ENCODE measurements around the gene REV3L.

The REV3L gene

GRCh38 chr6:111411978-111412566 lies 70.9 kb downstream of the REV3L start:
- no peak overlapping the region for H3K27ac ChIP-seq (ENCODE audit: insufficient read depth, low read depth, low read length, poor library complexity, severe bottlenecking)
- WGBS, 2 experiments = 89 to 92% methylated on average over 1 to 3 of the region's 4 CpGs
- H3K4me1 ChIP-seq (ENCODE audit: control insufficient read depth, insufficient read depth, low read length) = no peaks in the 10 kb centered on the region
- H3K4me3 ChIP-seq (ENCODE audit: insufficient read depth, low read depth, low read length) = no peak overlapping the region
- no peaks in the 10 kb centered on the region for H3K9me3 ChIP-seq (ENCODE audit: control insufficient read depth, low read length)
- H3K27me3 ChIP-seq (ENCODE audit: control insufficient read depth, insufficient read depth, low read length, poor library complexity, severe bottlenecking) = no peaks in the 10 kb centered on the region
- H3K36me3 ChIP-seq (ENCODE audit: control insufficient read depth, insufficient read depth, low read length) = no peaks in the 10 kb centered on the region

GRCh38 chr6:111411046-111411445 lies 72.0 kb downstream of the REV3L start:
- Histone ChIP-seq H3K27me3 (ENCODE audit: control insufficient read depth, insufficient read depth, low read length, poor library complexity, severe bottlenecking) (no peaks in the 10 kb centered on the region), H3K9me3 (ENCODE audit: control insufficient read depth, low read length) (no peaks in the 10 kb centered on the region), H3K4me3 (ENCODE audit: insufficient read depth, low read depth, low read length) (no peak overlapping the region), H3K4me1 (ENCODE audit: control insufficient read depth, insufficient read depth, low read length) (no peaks in the 10 kb centered on the region), H3K36me3 (ENCODE audit: control insufficient read depth, insufficient read depth, low read length) (no peaks in the 10 kb centered on the region), H3K27ac (ENCODE audit: insufficient read depth, low read depth, low read length, poor library complexity, severe bottlenecking) (no peak overlapping the region)
- 93 to 96% methylated on average over 4 of the region's 4 CpGs for WGBS, 2 experiments

GRCh38 chr6:111410371-111410770 lies 72.6 kb downstream of the REV3L start:
- WGBS, 2 experiments = 95 to 96% methylated on average over 3 of the region's 3 CpGs
- no peaks in the 10 kb centered on the region for H3K9me3 ChIP-seq (ENCODE audit: control insufficient read depth, low read length)
- no peak overlapping the region for H3K4me3 ChIP-seq (ENCODE audit: insufficient read depth, low read depth, low read length)
- H3K36me3 ChIP-seq (ENCODE audit: control insufficient read depth, insufficient read depth, low read length) = no peaks in the 10 kb centered on the region
- no peak overlapping the region for H3K27ac ChIP-seq (ENCODE audit: insufficient read depth, low read depth, low read length, poor library complexity, severe bottlenecking)
- H3K4me1 ChIP-seq (ENCODE audit: control insufficient read depth, insufficient read depth, low read length) = no peaks in the 10 kb centered on the region
- H3K27me3 ChIP-seq (ENCODE audit: control insufficient read depth, insufficient read depth, low read length, poor library complexity, severe bottlenecking) = no peaks in the 10 kb centered on the region

- WGBS, 2 experiments = 89 to 91% methylated on average over 1 of the region's 1 CpG
- no peaks in the 10 kb centered on the region for H3K36me3 ChIP-seq (ENCODE audit: control insufficient read depth, insufficient read depth, low read length)
- no peaks in the 10 kb centered on the region for H3K4me1 ChIP-seq (ENCODE audit: control insufficient read depth, insufficient read depth, low read length)
- no peaks in the 10 kb centered on the region for H3K27me3 ChIP-seq (ENCODE audit: control insufficient read depth, insufficient read depth, low read length, poor library complexity, severe bottlenecking)
- no peak overlapping the region for H3K4me3 ChIP-seq (ENCODE audit: insufficient read depth, low read depth, low read length)
- no peak overlapping the region for H3K27ac ChIP-seq (ENCODE audit: insufficient read depth, low read depth, low read length, poor library complexity, severe bottlenecking)
- no peaks in the 10 kb centered on the region for H3K9me3 ChIP-seq (ENCODE audit: control insufficient read depth, low read length)
Measured at GRCh38 chr6:111409430-111409829, 73.6 kb downstream of the REV3L start.

DNA sequence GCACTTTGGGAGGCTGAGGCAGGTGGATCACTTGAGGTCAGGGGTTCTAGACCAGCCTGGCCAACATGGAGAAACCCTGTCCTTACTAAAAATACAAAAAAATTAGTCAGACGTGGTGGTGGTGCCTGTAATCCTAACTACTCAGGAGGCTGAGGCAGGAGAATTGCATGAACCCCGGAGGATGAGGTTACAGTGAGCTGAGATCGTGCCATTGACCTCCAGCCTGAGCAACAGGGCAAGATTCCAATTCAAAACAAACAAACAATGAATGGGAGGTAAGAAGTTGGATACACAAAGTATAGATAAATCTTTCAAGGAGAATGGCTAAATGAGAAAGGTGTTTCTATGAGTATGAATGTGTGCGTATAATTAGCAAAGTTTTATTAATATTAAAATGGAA lies 75.3 kb downstream of the REV3L start:
- Histone ChIP-seq H3K27ac (ENCODE audit: insufficient read depth, low read depth, low read length, poor library complexity, severe bottlenecking) (no peak overlapping the region), H3K27me3 (ENCODE audit: control insufficient read depth, insufficient read depth, low read length, poor library complexity, severe bottlenecking) (no peaks in the 10 kb centered on the region), H3K4me3 (ENCODE audit: insufficient read depth, low read depth, low read length) (no peak overlapping the region), H3K9me3 (ENCODE audit: control insufficient read depth, low read length) (peaks cover 3% of the 10 kb centered on the region), H3K4me1 (ENCODE audit: control insufficient read depth, insufficient read depth, low read length) (no peaks in the 10 kb centered on the region), H3K36me3 (ENCODE audit: control insufficient read depth, insufficient read depth, low read length) (no peaks in the 10 kb centered on the region)
- WGBS, 2 experiments = 94 to 96% methylated on average over 4 of the region's 4 CpGs

- no peak overlapping the region for H3K4me3 ChIP-seq (ENCODE audit: insufficient read depth, low read depth, low read length)
- no peaks in the 10 kb centered on the region for H3K27me3 ChIP-seq (ENCODE audit: control insufficient read depth, insufficient read depth, low read length, poor library complexity, severe bottlenecking)
- no peaks in the 10 kb centered on the region for H3K36me3 ChIP-seq (ENCODE audit: control insufficient read depth, insufficient read depth, low read length)
- 97 to 98% methylated on average over 3 of the region's 3 CpGs for WGBS, 2 experiments
- H3K9me3 ChIP-seq (ENCODE audit: control insufficient read depth, low read length) = peaks cover 3% of the 10 kb centered on the region
- no peaks in the 10 kb centered on the region for H3K4me1 ChIP-seq (ENCODE audit: control insufficient read depth, insufficient read depth, low read length)
- H3K27ac ChIP-seq (ENCODE audit: insufficient read depth, low read depth, low read length, poor library complexity, severe bottlenecking) = no peak overlapping the region
Measured at GRCh38 chr6:111406200-111406721, 76.8 kb downstream of the REV3L start.

GRCh38 chr6:111403388-111403787 lies 79.6 kb downstream of the REV3L start:
- 92 to 98% methylated on average over 3 of the region's 3 CpGs for WGBS, 2 experiments
- Histone ChIP-seq H3K27me3 (ENCODE audit: control insufficient read depth, insufficient read depth, low read length, poor library complexity, severe bottlenecking) (no peaks in the 10 kb centered on the region), H3K36me3 (ENCODE audit: control insufficient read depth, insufficient read depth, low read length) (no peaks in the 10 kb centered on the region), H3K4me3 (ENCODE audit: insufficient read depth, low read depth, low read length) (no peak overlapping the region), H3K4me1 (ENCODE audit: control insufficient read depth, insufficient read depth, low read length) (no peaks in the 10 kb centered on the region), H3K27ac (ENCODE audit: insufficient read depth, low read depth, low read length, poor library complexity, severe bottlenecking) (no peak overlapping the region), H3K9me3 (ENCODE audit: control insufficient read depth, low read length) (peaks cover 3% of the 10 kb centered on the region)

GRCh38 chr6:111399626-111400025 lies 83.4 kb downstream of the REV3L start:
- H3K9me3 ChIP-seq (ENCODE audit: control insufficient read depth, low read length) = peaks cover 3% of the 10 kb centered on the region
- H3K27ac ChIP-seq (ENCODE audit: insufficient read depth, low read depth, low read length, poor library complexity, severe bottlenecking) = no peak overlapping the region
- no peak overlapping the region for H3K4me3 ChIP-seq (ENCODE audit: insufficient read depth, low read depth, low read length)
- WGBS, 2 experiments = 93 to 94% methylated on average over 2 to 3 of the region's 3 CpGs
- no peaks in the 10 kb centered on the region for H3K27me3 ChIP-seq (ENCODE audit: control insufficient read depth, insufficient read depth, low read length, poor library complexity, severe bottlenecking)
- H3K4me1 ChIP-seq (ENCODE audit: control insufficient read depth, insufficient read depth, low read length) = no peaks in the 10 kb centered on the region
- H3K36me3 ChIP-seq (ENCODE audit: control insufficient read depth, insufficient read depth, low read length) = no peaks in the 10 kb centered on the region

DNA sequence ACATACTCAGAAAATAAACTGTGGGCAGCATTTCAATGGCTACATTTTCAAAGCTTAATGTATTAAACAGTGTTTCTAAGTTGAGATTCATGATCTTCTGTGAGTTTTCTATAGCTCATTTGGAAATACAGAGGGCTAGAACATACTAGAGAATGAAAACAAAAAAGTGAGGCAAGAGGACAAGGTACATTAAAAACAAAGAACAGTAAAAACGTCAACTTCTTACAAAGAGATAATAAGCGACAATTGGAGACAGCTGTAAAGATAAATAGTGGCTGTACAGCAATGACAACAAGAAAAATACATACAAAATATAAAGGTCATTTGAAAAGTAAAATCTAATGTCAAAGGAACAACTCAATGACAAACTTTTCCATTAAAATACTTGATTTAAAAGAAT lies 94.3 kb downstream of the REV3L start:
- Histone ChIP-seq H3K4me1 (ENCODE audit: control insufficient read depth, insufficient read depth, low read length) (no peaks in the 10 kb centered on the region), H3K27me3 (ENCODE audit: control insufficient read depth, insufficient read depth, low read length, poor library complexity, severe bottlenecking) (no peaks in the 10 kb centered on the region), H3K9me3 (ENCODE audit: control insufficient read depth, low read length) (no peaks in the 10 kb centered on the region), H3K36me3 (ENCODE audit: control insufficient read depth, insufficient read depth, low read length) (no peaks in the 10 kb centered on the region), H3K4me3 (ENCODE audit: insufficient read depth, low read depth, low read length) (no peak overlapping the region), H3K27ac (ENCODE audit: insufficient read depth, low read depth, low read length, poor library complexity, severe bottlenecking) (no peak overlapping the region)
- 100% methylated on average over 1 of the region's 2 CpGs for WGBS, 2 experiments

DNA sequence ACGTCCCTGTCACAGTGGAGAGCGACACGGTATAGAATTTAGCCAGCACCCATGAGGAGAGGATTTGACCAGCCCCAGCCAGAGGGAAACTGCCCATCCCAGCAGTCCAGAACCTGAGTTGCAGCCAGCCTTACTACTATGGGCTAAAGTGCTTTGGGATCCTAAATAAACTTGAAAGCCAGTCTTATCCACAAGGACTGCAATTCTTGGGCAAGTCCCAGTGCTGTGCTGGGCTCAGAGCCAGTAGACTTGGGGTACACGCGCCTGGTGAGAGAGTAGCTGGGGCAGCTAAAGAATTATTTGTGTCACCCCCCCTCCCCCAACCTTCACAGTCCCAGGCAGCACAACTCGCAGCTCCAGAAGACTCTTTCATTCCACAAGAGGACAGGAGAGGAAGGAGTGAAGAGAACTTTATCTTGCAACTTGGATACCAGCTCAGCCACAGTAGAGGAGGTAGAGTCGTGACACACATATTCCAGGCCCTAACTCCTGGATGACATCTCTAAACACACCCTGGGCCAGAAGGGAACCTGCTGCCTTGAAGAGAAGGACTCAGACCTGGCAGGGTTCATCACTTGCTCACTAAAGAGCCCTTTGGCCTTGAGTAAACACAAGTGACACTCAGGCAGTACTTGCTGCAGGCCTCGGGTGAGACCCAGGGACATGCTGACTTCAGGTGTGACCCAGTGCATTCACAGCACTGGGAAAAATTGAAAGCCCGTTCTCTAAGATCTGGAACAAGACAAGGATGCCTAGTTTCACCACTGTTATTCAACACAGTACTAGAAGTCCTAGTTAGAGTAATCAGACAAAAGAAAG lies 100.3 kb downstream of the REV3L start:
- 89 to 93% methylated on average over 8 to 9 of the region's 9 CpGs for WGBS, 2 experiments
- no peaks in the 10 kb centered on the region for H3K36me3 ChIP-seq (ENCODE audit: control insufficient read depth, insufficient read depth, low read length)

More for the DNA sequence above, 100.3 kb downstream of the REV3L start:
- Histone ChIP-seq H3K4me1 (ENCODE audit: control insufficient read depth, insufficient read depth, low read length) (no peaks in the 10 kb centered on the region), H3K4me3 (ENCODE audit: insufficient read depth, low read depth, low read length) (no peak overlapping the region), H3K9me3 (ENCODE audit: control insufficient read depth, low read length) (no peaks in the 10 kb centered on the region), H3K27ac (ENCODE audit: insufficient read depth, low read depth, low read length, poor library complexity, severe bottlenecking) (no peak overlapping the region), H3K27me3 (ENCODE audit: control insufficient read depth, insufficient read depth, low read length, poor library complexity, severe bottlenecking) (no peaks in the 10 kb centered on the region)

All from ectodermal cell (in vitro differentiated cells).